OCI-LY3 (cell line): ENCODE data around the gene MAGI2.

Experiments used
- EZH2phosphoT487 ChIP-seq: fragments of 200-600 bp; shearing (Covaris generic); IDR thresholded peaks from 2 replicates; pipeline ENCODE4 v1.6.1; 2018; ENCODE audit warnings: antibody characterized with exemption, mixed run types, low read depth
- TF ChIP-seq, protein P1 (sequence below): fragments of 200-600, 300-600 bp; sonication (generic); IDR thresholded peaks from 2 replicates; pipeline ENCODE4 v1.5.1; 2014; ENCODE audit warnings: antibody characterized with exemption, low read length, low read depth

DNA sequence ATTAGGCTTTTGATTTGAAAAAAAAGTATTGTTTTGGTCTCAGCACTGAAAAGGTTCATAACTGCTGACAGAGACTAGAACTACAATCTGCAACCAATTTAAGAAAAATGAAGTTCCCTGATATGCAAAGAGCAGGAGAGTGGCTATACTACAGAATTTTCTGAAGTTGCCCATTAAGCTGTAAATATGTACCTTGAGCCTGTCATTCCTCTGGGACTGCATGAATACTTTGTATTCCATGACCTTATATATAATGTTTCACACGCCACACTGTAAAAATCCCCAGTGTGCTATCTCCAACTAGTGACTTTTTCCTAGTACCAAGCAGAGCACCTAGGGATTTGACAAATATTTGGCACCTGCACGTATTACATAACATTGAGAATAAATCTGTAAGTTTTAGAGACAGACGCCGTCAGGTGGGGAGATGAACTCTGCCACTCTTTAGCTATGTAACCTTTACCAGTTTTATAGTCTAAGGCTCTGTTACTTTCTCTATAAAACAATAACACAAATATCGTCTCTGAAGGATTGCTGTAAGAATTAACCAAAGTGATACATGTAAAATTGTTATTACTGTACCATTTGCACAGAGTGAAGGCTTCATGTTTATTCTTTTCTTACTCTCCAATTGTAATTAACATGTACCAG lies 235.4 kb downstream of the MAGI2 start:
- TF ChIP-seq, protein P1, sequence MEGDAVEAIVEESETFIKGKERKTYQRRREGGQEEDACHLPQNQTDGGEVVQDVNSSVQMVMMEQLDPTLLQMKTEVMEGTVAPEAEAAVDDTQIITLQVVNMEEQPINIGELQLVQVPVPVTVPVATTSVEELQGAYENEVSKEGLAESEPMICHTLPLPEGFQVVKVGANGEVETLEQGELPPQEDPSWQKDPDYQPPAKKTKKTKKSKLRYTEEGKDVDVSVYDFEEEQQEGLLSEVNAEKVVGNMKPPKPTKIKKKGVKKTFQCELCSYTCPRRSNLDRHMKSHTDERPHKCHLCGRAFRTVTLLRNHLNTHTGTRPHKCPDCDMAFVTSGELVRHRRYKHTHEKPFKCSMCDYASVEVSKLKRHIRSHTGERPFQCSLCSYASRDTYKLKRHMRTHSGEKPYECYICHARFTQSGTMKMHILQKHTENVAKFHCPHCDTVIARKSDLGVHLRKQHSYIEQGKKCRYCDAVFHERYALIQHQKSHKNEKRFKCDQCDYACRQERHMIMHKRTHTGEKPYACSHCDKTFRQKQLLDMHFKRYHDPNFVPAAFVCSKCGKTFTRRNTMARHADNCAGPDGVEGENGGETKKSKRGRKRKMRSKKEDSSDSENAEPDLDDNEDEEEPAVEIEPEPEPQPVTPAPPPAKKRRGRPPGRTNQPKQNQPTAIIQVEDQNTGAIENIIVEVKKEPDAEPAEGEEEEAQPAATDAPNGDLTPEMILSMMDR, result no peak
- TF ChIP-seq EZH2phosphoT487, result no peak
